ENCODE measurements around the gene SP100.
"Not testable (repeated sequence)": the region's sequence is repeated elsewhere in the genome, so short reads cannot be mapped to it uniquely, and the experiment has no call there.

Gene SP100

GRCh38 chr2:230459216-230459615 lies 43.2 kb downstream of the SP100 start:
- DNase-seq (ENCODE audit: low read depth), result no peak

DNA sequence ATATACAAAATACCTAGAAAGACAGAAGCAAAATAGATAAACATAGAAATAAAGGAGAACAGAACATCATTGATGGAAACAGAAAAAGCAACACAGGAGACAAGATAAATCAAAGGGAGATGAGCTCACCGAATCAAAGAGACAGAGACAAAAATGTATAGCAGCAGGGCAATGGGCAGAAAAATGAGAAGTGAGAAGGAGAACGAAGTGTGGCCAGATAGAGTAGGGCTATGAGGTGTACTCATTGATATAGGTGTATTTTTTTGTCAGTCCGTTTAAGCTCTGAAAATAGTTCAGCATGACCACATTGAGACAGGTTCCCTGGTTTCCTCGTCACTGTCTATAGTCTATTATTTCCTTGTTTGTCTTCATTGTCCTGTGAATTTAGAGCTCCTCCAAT lies 55.1 kb downstream of the SP100 start:
- DNase-seq (ENCODE audit: low read depth), result no peak

GRCh38 chr2:230472621-230473018 lies 56.6 kb downstream of the SP100 start:
- no peak for DNase-seq (ENCODE audit: low read depth)

GRCh38 chr2:230473378-230473777 lies 57.4 kb downstream of the SP100 start:
- no peak for DNase-seq (ENCODE audit: low read depth)

DNA sequence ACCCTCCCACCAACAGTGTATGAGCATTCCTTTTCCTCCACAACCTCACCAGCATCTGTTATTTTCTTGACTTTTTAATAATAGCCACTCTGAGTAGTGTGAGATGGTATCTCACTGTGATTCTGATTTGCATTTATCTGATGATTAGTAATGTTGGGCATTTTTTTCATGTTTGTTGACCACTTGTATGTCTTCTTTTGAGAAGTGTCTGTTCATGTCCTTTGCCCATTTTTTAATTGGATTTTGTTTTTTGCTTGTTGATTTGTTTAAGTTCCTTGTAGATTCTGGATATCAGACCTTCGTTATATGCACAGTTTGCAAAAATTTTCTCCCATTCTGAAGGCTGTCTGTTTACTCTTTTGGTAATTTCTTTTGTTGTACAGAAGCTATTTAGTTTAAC lies 59.1 kb downstream of the SP100 start:
- DNase-seq (ENCODE audit: low read depth), result no peak

- no peak for DNase-seq (ENCODE audit: low read depth)
These were observed 69.9 kb downstream of the SP100 start for GRCh38 chr2:230485801-230486341.

- DNase-seq (ENCODE audit: low read depth), result not testable (repeated sequence)
These were observed 75.2 kb downstream of the SP100 start for GRCh38 chr2:230491219-230491618.

GRCh38 chr2:230492107-230492506 lies 76.1 kb downstream of the SP100 start:
- no peak for DNase-seq (ENCODE audit: low read depth)

GRCh38 chr2:230494980-230495379 lies 79.0 kb downstream of the SP100 start:
- DNase-seq (ENCODE audit: low read depth), result no peak

DNA sequence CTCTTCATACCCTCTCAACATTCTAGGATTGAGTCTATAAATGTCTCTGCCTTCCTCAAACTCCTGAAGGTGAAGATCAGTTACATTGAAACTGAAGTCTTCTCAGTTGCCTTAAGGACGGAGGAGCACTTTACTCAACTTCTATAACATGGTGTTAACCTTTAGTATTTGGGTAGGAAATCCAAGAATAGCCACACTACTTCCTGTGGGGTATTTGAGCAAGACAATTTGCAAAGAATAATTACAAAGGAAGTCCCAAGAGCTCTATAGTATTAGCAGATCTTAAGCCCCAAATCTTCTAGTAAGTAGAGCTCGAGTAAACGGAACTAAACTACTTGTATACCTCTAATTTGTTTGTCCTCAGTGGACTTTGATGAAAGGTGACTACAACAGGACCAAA lies 80.9 kb downstream of the SP100 start:
- DNase-seq (ENCODE audit: low read depth), result no peak

- DNase-seq (ENCODE audit: low read depth), result no peak
These were observed 82.6 kb downstream of the SP100 start for GRCh38 chr2:230498506-230499107.

- no peak for DNase-seq (ENCODE audit: low read depth)
These were observed 86.6 kb downstream of the SP100 start for GRCh38 chr2:230502593-230502992.

GRCh38 chr2:230503798-230504197 lies 87.8 kb downstream of the SP100 start:
- no peak for DNase-seq (ENCODE audit: low read depth)

GRCh38 chr2:230505162-230505561 lies 89.2 kb downstream of the SP100 start:
- no peak for DNase-seq (ENCODE audit: low read depth)

DNA sequence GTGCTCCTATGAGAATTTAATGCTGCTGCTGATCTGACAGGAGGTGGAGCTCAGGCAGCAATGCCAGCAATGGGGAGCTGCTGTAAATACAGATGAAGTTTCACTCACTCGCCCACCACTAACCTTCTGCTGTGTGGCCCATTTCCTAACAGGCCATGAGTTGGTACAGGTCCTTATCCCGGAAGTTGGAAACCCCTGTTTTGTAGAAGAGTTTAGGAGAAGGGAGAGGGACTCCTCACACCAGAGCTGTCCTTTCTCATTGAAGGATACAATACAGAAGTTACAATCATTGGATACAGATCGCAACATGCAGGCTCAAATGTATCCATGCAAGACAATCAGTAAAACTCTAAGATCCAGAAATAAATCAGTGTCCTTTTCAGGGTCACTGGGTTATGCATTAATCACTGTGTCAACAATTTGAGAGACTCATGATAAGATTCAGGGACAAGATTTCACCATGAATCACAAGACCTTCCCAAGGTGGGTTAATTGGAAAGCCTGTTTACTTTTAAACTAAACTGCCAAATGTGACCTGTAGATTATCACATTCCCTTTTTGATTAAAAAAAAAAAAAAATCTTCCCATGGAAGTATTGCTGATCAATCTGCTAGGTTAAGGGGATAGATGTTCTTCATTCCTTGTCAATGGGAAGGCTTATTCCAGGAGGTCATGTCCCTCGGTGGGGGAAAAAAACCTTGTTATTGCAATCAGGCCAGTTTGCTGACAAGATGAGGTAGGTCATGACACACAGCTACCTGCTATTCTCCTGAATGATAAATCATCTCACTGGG lies 97.2 kb downstream of the SP100 start:
- DNase-seq (ENCODE audit: low read depth), result no peak

GRCh38 chr2:230520061-230520874 lies 104.3 kb downstream of the SP100 start:
- DNase-seq (ENCODE audit: low read depth), result no peak

DNA sequence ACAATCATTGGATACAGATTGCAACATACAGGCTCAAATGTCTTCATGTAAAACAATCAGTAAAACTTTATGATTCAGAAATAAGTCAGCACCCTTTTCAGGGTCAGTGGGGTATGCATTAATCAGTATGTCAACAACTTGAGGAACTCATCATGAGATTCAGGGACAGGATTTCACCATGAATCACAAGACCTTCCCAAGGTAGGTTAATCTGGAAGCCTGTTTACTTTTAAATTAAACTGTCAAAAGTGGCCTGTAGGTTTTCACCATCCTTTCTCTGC lies 104.8 kb downstream of the SP100 start:
- no peak for DNase-seq (ENCODE audit: low read depth)

GRCh38 chr2:230521386-230521785 lies 105.4 kb downstream of the SP100 start:
- no peak for DNase-seq (ENCODE audit: low read depth)

GRCh38 chr2:230525682-230526081 lies 109.7 kb downstream of the SP100 start:
- DNase-seq (ENCODE audit: low read depth), result no peak

DNA sequence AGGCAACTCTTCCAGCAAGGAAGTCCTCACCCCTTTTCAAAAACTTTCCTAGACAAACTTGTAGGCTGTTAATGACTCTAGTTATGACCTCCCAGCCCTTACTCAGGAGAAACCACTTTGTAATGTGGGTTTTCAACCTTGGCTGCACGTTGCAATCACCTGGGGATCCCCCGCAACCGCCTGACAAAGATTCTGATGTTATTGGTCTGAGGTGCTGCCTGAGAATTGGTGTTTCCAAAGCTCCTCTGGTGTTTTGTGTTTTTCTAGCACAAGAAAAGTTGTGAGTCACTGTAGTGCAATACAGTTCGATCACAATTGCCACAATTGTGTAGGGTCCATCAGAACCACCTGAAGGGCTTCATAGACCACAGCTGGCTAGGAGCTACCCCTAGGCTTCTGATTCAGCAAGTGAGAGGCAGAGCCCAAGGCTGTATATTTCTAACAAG lies 121.6 kb downstream of the SP100 start:
- no peak for DNase-seq (ENCODE audit: low read depth)

DNA sequence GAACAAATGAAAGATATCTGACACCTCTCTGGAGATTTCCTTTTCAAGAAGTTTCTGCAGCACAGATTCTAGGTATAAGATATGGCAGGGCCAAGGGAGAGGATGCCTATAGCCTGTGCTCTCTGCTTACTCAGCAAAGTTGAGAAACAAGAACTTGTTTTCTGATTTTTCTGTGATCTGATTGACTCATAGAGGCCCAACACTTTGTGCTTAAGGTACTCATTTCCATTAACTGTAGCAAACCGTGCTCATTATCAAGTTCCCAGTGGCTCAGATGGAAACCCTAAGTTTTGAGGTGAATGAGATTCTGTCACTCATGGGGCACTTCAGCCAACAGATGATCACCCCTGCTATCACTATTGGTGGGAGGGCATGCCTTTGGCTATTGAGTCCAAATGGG lies 124.3 kb downstream of the SP100 start:
- DNase-seq (ENCODE audit: low read depth), result no peak

- no peak for DNase-seq (ENCODE audit: low read depth)
These were observed 126.0 kb downstream of the SP100 start for GRCh38 chr2:230541934-230542380.

DNA sequence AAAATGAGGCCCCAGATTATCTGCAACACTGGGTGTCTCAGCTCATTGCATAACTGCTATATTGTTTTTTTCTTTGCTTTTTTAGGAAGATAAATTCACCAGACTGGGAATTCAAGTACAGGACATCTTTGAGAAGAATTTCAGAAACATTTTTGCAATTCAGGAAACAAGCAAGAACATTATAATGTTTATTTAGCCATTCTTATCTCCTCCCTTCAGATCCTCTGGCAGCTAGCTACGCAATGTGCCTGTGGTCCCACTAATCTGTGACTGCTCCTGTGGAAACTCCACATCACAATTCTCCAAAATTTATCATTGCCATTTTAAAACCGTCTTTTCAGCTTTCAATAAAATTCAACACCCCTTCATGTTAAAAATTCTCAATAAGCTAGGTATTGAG lies 126.8 kb downstream of the SP100 start:
- no peak for DNase-seq (ENCODE audit: low read depth)

Measured in fibroblast of the conjunctiva (primary cell).